DOHH2 (cell line): ENCODE data around the gene PEPD.

ENCODE experiments used
- H3F3A ChIP-seq: fragments of 200-600 bp; sonication (generic), shearing (Covaris generic); 2 replicates; pipeline ENCODE4 v1.6.0; 2016; ENCODE audit warnings: antibody characterized with exemption, mild to moderate bottlenecking; ENCODE audit not compliant: control insufficient read depth, insufficient read depth
- H3K27ac ChIP-seq: fragments of 200-600 bp; sonication (generic); 2 replicates; pipeline ENCODE4 v1.5.1; 2014; ENCODE audit warnings: low read depth, mild to moderate bottlenecking, low read length, moderate library complexity
- H3K27me3 ChIP-seq: fragments of 200-600 bp; sonication (generic); 2 replicates; pipeline ENCODE4 v1.6.1; 2014; ENCODE audit warnings: mild to moderate bottlenecking, low read length, mixed read lengths; ENCODE audit not compliant: control insufficient read depth
- H3K36me3 ChIP-seq: fragments of 200-600 bp; sonication (generic); 2 replicates; pipeline ENCODE4 v1.6.1; 2014; ENCODE audit warnings: mild to moderate bottlenecking, low read length, moderate library complexity, mixed read lengths; ENCODE audit not compliant: control insufficient read depth
- H3K4me1 ChIP-seq: fragments of 200-600 bp; sonication (generic); 2 replicates; pipeline ENCODE4 v1.6.1; 2014; ENCODE audit warnings: mild to moderate bottlenecking, low read length, mixed read lengths; ENCODE audit not compliant: control insufficient read depth
- H3K4me2 ChIP-seq: fragments of 200-600 bp; sonication (generic); 2 replicates; pipeline ENCODE4 v1.6.0; 2014; ENCODE audit warnings: mild to moderate bottlenecking, low read length, moderate library complexity
- H3K4me3 ChIP-seq: fragments of 200-600 bp; sonication (generic); 2 replicates; pipeline ENCODE4 v1.5.1; 2014; ENCODE audit warnings: mild to moderate bottlenecking, low read length, mixed read lengths
- H3K79me2 ChIP-seq: fragments of 200-600 bp; sonication (generic); 2 replicates; pipeline ENCODE4 v1.6.1; 2014; ENCODE audit warnings: mild to moderate bottlenecking, low read length, mixed read lengths; ENCODE audit not compliant: control insufficient read depth
- H3K9me2 ChIP-seq: fragments of 200-600 bp; sonication (generic); replicated peaks from 2 replicates; pipeline ENCODE4 v1.6.1; 2014; ENCODE audit warnings: mild to moderate bottlenecking, low read length, mixed read lengths; ENCODE audit not compliant: control insufficient read depth
- H3K9me3 ChIP-seq: fragments of 200-600 bp; sonication (generic); 2 replicates; pipeline ENCODE4 v1.6.1; 2014; ENCODE audit warnings: antibody characterized with exemption, low read length, mixed read lengths; ENCODE audit not compliant: control insufficient read depth, insufficient read depth
- H4K20me1 ChIP-seq: fragments of 200-600 bp; sonication (generic); 2 replicates; pipeline ENCODE4 v1.6.0; 2014; ENCODE audit warnings: low read depth, mild to moderate bottlenecking, antibody characterized with exemption, low read length, moderate library complexity; ENCODE audit not compliant: control insufficient read depth, insufficient read depth
- CTCF ChIP-seq: fragments of 200-600 bp; sonication (generic); IDR thresholded peaks from one replicate; pipeline ENCODE4 v1.5.1; 2014; ENCODE audit warnings: antibody characterized with exemption, mild to moderate bottlenecking, low read depth, low read length; ENCODE audit not compliant: poor library complexity, severe bottlenecking
- EZH2phosphoT487 ChIP-seq: fragments of 200-600 bp; sonication (generic); IDR thresholded peaks from 2 replicates; pipeline ENCODE4 v1.6.1; 2017; ENCODE audit warnings: borderline replicate concordance, mild to moderate bottlenecking, antibody characterized with exemption, low read length, moderate library complexity, mixed read lengths

The PEPD gene

GRCh38 chr19:33453265-33453664 lies 68.3 kb downstream of the PEPD start:
- no peaks in the 10 kb centered on the region for H3K79me2 ChIP-seq
- H3K27ac ChIP-seq: no peak overlapping the region
- no peaks in the 10 kb centered on the region for H3K36me3 ChIP-seq
- no peaks in the 10 kb centered on the region for H4K20me1 ChIP-seq
- H3K4me2 ChIP-seq: no peak overlapping the region
- no peak overlapping the region for H3K4me3 ChIP-seq
- no peaks in the 10 kb centered on the region for H3K9me3 ChIP-seq
- H3K9me2 ChIP-seq: no peaks in the 10 kb centered on the region
- TF ChIP-seq CTCF: no peak
- TF ChIP-seq EZH2phosphoT487: no peak
- H3K4me1 ChIP-seq: no peaks in the 10 kb centered on the region
- H3F3A ChIP-seq: no peaks in the 10 kb centered on the region
- H3K27me3 ChIP-seq: no peaks in the 10 kb centered on the region

GRCh38 chr19:33450689-33451088 lies 70.9 kb downstream of the PEPD start:
- H3K9me3 ChIP-seq: no peaks in the 10 kb centered on the region
- no peak overlapping the region for H3K4me3 ChIP-seq
- H3K27ac ChIP-seq: no peak overlapping the region
- no peak for TF ChIP-seq EZH2phosphoT487
- no peak for TF ChIP-seq CTCF
- no peaks in the 10 kb centered on the region for H3K4me1 ChIP-seq
- no peaks in the 10 kb centered on the region for H3K9me2 ChIP-seq
- H3F3A ChIP-seq: no peaks in the 10 kb centered on the region
- H4K20me1 ChIP-seq: no peaks in the 10 kb centered on the region
- H3K79me2 ChIP-seq: no peaks in the 10 kb centered on the region
- H3K27me3 ChIP-seq: no peaks in the 10 kb centered on the region
- H3K4me2 ChIP-seq: no peak overlapping the region
- no peaks in the 10 kb centered on the region for H3K36me3 ChIP-seq

- Histone ChIP-seq H3K36me3 (no peaks in the 10 kb centered on the region), H3K79me2 (no peaks in the 10 kb centered on the region)
Observed at GRCh38 chr19:33449799-33450198, 71.8 kb downstream of the PEPD start.

More at GRCh38 chr19:33449799-33450198, 71.8 kb downstream of the PEPD start:
- Histone ChIP-seq H3K9me3 (no peaks in the 10 kb centered on the region), H3K4me3 (no peak overlapping the region), H3K4me2 (no peak overlapping the region), H3F3A (no peaks in the 10 kb centered on the region), H4K20me1 (no peaks in the 10 kb centered on the region), H3K27me3 (no peaks in the 10 kb centered on the region), H3K27ac (no peak overlapping the region), H3K4me1 (no peaks in the 10 kb centered on the region), H3K9me2 (no peaks in the 10 kb centered on the region)
- TF ChIP-seq EZH2phosphoT487 (no peak), CTCF (no peak)
